Measurements from ENCODE around the gene CAMK2D.

- TF ChIP-seq CTCF (IDR thresholded peaks at IDR 0.05) (no peak), POLR2A (IDR thresholded peaks at IDR 0.05) (no peak)
Observed at GRCh38 chr4:113565702-113566012, 195.9 kb downstream of the CAMK2D start.

All from thyroid gland (tissue), 4 donors.